ENCODE results near the gene LDB3.
"Not testable (repeated sequence)": the region's sequence is repeated elsewhere in the genome, so short reads cannot be mapped to it uniquely, and the experiment has no call there.

LDB3 gene

GRCh38 chr10:86730227-86730626 lies 61.9 kb downstream of the LDB3 start:
- DNase-seq (ENCODE audit: low read depth in 2 of 2) = no peak

- DNase-seq (ENCODE audit: low read depth in 2 of 2) = no peak
These were observed 64.5 kb downstream of the LDB3 start for GRCh38 chr10:86732771-86733170.

- DNase-seq (ENCODE audit: low read depth in 2 of 2) = no peak
These were observed 65.0 kb downstream of the LDB3 start for GRCh38 chr10:86733260-86733671.

DNA sequence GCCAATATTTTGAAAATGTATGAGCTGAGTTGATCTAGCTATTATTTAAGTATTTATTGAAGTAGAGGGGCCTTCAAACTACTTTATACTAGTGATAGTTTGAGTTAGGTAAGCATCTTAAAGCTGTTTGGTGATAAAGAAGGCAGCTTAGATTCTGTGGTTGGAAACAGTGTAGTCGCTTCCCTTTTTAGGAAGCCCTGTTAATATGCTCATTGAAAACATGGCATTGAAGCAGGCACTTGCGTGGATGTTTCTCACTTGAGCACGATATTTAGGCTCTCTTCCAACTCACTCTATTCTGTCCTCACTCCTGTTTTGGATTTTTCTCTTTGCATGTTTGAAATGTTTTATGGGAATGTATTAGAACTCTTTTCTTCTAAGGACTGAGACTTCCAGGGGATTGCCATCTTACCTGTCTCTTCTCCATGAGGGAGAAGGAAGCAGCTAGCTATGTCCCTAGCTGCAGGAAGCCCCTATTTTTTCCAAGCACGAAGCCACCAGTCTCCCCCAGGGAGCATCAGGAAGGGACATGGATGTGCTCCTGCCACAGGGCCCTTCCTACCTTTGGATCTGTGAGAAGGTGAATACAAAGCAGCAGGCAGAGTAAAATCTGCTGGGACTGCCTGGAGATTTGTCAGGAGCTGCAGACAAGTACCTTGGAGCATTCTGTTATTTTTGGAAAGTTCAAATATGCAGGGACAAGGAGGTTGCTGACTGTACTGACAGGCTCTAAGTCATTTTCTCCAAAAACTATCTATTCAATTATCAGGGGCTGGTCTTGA lies 66.1 kb downstream of the LDB3 start:
- no peak for DNase-seq (ENCODE audit: low read depth in 2 of 2)

GRCh38 chr10:86735278-86735677 lies 67.0 kb downstream of the LDB3 start:
- DNase-seq (ENCODE audit: low read depth in 2 of 2) = not testable (repeated sequence)

DNA sequence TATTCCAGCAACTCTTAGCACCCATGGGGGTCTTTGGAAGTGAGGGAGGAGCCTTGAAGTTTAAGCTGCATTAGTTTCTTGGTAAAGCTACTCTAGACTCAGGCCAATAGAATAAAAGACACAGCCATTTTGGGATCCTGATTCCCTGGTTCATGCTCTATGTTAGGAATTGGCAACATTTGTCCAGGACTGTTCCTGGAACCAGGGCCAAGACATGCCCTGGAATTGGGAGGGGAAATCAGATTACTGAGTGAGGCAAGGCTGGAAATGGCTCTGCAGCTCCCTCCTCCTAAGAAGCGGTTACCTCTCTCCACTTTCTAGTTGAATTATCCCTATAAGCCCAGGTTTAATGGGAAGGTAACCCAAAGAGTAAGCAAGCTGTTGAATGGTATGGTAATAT lies 73.9 kb downstream of the LDB3 start:
- DNase-seq (ENCODE audit: low read depth in 2 of 2) = no peak

DNA sequence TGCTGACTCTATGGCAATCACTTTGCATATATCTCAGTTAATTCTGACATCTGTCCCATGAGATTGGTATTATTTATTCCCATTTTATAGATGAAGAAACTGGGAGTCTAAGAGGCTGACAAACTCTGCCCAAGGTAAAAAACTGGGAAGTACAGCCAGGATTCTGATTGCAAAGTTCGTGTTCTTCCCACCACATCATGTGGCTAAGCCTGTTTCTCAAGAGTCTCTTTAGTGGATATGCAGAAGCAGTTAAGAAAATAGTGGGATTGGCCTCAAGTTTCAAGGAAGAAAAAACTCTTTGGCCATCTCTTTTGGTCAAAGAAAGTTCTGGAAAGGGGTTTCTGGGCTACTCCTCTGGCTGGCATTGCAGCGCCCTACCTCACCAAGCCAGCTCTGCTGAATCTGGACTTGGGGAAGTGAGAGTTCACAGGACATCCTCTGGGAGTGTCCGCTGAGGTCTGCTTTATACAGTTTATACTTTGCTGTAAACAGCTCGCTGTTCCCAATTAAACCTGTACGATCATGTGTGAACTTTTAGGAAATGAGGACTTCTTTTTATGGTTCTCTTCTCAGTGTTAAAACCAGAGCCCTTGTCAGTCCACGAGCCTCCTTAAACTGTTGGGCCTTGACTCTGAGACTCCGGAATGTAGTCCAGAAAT lies 75.9 kb downstream of the LDB3 start:
- DNase-seq (ENCODE audit: low read depth in 2 of 2) = no peak

DNA sequence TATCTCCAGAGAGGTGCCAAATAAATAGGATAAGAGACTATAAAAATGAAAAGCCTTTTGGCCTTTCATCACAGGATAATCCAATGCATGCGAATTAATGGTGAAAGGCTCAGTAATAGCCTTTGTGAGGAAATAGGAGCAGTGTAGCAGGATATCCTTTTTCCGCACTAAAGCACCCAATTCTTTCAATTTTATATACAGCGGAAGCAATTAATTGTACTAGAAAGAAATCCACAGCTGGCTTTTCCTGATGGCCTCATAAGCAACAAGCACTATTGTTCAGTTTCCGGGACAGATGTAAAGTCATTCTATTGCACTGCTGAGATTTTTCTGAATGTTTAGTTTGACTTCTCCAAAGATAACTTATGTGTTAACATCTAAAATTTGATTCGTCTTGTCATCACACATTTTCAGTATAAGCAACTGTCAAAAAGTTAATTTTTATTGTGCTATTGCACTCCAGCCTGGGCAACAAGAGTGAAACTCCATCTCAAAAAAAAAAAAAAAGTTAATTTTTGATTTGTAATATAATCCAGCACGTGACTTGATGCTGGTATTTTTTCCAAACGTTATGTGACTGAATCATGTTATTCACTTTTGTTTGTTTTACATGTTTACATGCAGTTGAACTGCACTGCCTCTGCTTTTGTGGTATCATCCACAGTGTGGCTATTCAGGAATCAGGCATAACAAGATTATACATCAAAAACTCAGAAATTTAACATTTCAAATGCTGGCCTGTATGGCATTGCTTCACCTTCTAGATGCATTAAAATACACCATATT lies 79.7 kb downstream of the LDB3 start:
- no peak for DNase-seq (ENCODE audit: low read depth in 2 of 2)

DNA sequence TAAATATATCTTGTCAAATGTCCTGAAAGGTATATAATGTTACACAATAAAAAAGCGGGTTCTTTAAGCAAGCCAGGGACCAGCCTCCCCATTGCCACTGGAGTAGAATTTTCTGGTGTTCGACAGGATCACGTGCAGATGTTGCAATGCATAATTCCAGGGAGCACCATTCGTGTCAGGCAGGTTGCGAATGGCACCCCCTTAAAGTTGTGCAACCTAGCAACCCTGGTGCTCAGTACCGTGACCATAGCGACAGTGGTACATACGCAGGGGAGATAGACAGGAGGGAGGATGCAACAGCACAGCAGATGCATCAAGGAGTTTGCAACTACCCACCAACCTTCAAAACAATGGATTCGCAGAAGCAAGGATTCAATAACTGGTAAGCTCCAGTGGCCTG lies 81.5 kb downstream of the LDB3 start:
- no peak for DNase-seq (ENCODE audit: low read depth in 2 of 2)

GRCh38 chr10:86751477-86751876 lies 83.2 kb downstream of the LDB3 start:
- DNase-seq (ENCODE audit: low read depth in 2 of 2) = no peak

DNA sequence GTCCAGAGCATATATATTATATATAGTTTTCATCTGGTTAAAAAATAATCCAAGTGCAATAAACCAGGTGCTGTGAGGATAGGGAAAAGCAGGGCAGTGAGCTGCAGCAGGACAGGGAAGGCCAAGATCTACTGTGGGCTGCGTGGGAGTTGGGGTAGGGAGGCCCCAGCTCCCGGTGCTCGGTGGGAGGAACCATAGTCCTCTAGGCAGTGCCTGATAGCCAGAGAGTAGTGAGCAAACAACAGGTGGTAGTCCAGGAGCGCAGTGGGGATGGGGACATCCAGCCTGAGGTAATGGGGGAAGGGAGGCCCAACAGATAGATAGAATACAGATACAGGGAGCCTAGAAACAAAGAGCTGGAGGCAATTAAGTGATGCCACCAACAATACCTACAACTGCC lies 84.0 kb downstream of the LDB3 start:
- no peak for DNase-seq (ENCODE audit: low read depth in 2 of 2)

DNA sequence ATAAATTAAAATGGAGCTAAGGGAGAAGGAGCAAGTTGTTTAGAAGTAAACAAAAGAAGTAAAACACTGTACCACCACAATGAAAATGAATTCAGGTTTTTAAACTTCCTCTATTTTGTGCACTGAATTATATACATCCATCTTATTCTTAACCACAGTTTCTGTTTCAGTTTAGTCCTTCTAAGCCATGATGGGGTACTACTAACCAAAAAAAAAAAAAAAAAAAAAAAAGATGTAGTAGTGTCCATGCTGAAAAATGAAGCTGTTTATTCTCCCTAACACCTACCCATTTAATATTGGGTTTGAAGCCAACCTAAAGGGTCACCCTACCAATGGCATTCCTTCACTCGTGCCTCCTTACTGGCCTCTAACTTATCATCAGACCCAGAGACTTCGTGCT lies 84.7 kb downstream of the LDB3 start:
- DNase-seq (ENCODE audit: low read depth in 2 of 2) = no peak

DNA sequence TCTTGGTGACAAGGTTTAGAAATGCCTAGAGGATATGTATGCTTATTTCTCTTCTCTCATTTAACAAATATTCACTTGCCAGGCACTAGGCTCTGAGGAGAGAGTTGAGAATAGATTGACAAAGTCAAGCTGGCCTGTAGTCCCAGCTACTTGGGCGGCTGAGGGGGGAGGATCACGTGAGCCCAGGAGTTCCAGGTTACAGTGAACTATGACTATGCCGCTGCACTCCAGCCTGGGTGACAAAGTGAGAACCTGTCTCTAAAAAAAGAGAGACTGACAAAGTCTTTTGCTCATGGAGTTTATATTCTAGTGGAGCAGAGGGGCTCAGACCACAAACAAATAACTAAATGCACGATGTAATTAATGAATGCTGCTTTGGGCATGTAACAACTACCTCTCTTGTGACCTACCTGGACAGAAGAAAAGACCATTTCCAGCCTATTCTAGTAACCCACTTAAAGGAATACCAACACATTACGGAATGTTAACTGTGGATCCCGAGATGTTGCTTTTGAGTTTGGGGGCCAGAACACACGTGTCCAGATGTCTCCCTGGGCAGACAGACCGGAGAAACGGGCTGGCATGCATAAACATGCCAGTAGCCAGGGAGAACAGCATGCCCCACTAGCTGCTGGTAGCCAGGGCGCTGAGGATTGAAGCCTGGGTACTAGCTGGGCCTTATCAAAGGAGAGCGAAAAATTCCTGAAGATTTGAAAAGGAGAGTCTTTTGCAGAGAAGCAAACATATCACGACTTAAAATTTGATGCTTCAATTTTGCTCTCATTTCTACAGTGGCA lies 85.5 kb downstream of the LDB3 start:
- no peak for DNase-seq (ENCODE audit: low read depth in 2 of 2)

DNA sequence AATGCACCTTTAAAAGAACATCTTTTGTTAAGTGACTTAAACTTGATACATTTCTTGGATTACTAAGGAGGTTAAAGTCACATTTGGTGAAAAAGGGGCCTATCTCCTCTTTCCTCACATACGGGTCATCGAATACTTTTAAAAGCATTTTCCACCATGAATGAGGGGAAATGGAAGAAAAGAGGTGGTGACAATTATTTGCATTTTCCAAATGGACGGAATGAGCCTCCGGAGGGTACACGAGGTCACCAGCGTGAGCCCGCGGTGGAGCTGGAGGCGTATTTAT lies 87.1 kb downstream of the LDB3 start:
- DNase-seq (ENCODE audit: low read depth in 2 of 2) = no peak

DNA sequence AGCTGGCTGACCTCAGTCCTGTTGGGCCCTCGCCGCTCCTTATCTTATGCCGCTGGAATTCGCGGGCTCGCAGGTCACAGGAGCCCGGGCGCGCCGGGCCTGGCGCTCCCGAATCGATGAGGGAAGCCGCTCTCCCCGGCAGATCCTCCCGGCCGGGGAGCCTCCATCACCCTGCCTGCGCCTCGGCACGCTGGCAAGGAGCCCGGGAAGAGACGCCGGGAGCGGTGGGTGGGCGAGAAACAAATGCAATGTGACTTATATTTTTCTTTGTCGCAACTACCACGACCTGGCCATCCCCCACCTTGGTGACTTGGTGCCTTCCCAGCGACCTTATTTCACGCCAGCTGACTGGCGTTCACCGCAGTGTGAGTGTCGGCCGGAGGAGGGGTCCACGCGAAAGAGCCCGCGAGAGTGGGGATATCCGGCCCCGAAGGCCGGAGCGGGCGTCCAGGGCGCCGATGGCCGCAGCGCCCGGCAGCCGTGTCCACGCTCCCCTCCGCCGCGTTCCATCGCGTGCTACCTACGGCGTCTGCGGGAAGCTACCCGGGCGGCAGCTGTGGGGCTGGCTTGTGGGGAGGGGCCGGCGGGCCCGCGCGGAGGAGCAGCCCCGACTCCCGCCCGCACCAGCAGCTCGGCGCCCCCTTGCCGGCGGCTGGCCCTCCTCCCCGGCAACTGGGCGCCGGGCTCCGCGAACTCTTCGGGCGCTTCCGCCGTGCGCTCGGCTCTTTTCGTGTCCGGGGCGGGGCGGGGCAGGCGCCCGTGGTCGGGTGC lies 87.6 kb downstream of the LDB3 start:
- peak; percentile 76 to 77 for DNase-seq (ENCODE audit: low read depth in 2 of 2)

DNA sequence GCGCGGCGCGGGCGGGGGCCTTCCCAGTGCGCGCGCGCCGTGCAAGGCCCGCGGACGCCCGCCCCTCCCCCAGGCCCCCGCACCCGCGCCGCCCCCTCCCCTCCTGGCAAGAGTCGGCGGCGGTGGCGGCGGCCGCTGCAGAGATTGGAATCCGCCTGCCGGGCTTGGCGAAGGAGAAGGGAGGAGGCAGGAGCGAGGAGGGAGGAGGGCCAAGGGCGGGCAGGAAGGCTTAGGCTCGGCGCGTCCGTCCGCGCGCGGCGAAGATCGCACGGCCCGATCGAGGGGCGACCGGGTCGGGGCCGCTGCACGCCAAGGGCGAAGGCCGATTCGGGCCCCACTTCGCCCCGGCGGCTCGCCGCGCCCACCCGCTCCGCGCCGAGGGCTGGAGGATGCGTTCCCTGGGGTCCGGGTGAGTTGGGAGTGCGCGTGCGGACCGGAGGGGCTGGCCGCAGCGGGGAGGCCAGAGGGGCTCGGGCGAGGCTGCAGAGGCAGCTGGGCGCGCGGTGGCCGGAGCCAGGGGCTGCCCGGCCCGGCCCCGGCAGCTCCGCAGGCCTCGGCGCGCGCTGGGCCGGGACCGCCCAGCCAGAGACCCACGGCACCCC lies 88.3 kb downstream of the LDB3 start, which contains the start of gene BMPR1A:
TSS of gene BMPR1A (plus strand) at position 109 of the 602 bp plus-strand sequence. CDS start 119,400 bp downstream, outside the sequence.
- DNase-seq (ENCODE audit: low read depth in 2 of 2) = no peak

GRCh38 chr10:86757113-86757972 lies 89.0 kb downstream of the LDB3 start:
- no peak for DNase-seq (ENCODE audit: low read depth in 2 of 2)

GRCh38 chr10:86758189-86759072 lies 90.1 kb downstream of the LDB3 start:
- no peak for DNase-seq (ENCODE audit: low read depth in 2 of 2)
